Activated CD4-positive, alpha-beta T cell treated with anti-CD3 and anti-CD28 coated beads, Interleukin-2, amount 50 U/mL, for 24 hours (primary cell): ENCODE measurements around the gene LPP.

Experiments
- DNase-seq, 2 donors: peaks; one replicate each; pipeline ENCODE4 v3.0.0-alpha.2; 2020; ENCODE audit warnings: low read depth in 1 of 2, low spot score in 1 of 2

LPP gene

DNA sequence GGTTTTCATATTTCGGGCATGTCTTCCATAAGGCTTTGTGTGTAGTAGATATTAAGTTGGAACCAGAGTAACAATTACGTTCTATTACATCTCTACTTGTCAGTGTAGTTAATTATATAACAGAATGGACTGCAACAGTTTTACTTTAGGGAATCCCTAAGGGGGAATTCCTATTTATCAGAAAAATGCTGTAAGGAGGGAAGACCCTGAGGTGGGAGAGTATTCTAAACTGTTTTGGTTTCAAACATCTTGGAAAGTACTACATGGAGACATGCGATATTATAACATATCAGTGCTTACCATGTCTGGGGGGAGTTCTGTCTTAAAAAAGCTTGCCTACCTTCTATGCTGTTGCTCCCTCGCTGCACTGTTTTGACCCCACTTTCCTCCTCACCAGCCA lies 238.1 kb downstream of the LPP start:
- no peak for DNase-seq

DNA sequence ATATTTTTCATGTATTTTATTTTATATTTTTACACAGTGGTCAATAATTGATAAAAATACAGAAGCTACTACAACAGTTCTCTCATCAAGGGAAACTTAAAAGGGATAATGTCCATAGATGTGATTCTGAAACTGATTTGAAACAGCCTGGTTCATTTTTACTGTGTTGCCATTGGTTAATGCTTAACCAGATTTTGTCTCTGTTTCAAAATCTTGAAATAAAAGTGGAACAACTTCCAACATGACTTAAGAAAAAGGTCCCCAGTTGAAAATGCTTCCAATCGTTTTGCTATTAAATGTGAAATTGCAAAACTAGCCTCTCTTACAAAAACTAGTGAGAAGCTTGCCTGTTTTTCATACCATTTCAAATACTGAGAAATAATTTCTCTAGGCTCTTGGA lies 240.7 kb downstream of the LPP start:
- no peak for DNase-seq

DNA sequence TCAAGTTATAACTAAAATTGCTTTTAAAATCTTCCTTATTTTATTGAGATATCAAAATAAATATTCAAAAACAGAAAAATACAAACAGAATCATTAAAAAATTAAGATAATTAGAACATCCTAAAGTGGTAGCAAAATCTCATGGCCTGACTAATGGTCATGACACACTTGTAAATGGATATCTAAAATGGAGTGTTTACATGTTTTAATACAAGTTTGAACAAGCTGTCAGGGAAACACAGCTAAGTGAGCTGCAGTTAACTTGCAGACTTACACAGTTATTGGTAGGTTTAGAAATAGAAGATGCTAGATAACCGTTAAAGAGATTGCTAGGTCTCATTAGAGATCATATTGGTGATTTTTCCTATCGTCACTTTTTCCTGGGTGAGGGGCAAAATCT lies 242.3 kb downstream of the LPP start:
- DNase-seq: no peak

DNA sequence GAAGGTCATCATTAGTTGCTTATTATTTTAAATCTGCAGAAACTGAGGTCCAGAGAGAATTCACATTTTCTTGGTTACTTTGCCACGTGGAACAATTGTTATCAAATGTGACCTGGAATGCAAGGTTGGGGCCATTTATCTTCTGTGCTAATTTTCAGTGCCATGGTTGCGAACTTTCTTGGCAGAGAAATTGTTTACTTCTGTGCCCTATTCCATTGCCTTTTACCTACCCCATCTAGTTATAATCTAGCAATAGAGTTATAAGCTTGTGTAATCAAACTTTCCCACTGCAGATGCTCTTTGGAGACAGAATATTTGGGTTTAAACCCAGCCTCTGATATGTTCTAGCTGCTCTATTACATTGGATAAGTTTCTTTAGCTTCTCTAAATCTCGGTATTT lies 242.9 kb downstream of the LPP start:
- DNase-seq: no peak

DNA sequence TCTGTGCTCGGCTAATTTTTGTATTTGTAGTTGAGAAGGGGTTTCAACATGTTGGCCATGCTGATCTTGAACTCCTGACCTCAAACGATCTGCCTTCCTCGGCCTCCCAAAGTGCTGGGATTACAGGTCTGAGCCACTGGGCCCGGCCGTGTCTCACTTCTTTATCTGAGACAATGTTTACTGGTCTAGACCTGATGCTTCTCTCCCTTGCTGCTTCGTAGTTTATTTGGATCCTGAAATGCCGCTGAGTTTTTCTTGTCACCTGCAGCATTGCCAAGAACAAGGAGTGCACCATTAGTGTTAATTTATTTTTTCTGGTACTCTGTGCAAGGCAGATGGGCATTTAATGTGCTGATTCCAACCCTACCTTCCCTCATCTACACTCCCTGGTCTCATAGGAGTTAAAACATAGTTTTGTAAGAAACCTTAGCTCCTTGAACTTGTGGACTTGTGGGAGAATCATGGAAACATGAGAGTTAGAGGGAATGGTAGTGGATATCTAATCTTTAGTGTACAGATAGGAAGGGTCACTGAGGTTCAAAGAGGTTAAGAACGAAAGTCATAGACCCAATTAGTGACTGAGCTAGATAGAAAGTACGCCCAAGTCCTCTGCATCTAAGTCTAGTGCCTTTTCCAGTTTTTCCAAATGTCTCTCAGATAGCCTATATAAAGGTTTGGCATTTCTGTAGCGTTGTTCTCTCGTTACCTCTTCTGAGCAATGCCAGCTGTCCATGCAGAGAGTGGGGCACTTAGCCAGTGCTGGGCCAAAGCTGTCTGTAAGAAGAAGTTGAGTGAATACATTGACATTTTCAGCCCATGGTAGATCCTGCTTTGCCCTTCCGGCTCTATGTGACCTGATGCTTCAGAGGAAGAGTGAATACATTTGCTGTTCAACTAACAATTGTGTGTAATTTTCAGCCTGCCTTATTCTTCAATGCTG lies 244.1 kb downstream of the LPP start:
- DNase-seq: no peak

DNA sequence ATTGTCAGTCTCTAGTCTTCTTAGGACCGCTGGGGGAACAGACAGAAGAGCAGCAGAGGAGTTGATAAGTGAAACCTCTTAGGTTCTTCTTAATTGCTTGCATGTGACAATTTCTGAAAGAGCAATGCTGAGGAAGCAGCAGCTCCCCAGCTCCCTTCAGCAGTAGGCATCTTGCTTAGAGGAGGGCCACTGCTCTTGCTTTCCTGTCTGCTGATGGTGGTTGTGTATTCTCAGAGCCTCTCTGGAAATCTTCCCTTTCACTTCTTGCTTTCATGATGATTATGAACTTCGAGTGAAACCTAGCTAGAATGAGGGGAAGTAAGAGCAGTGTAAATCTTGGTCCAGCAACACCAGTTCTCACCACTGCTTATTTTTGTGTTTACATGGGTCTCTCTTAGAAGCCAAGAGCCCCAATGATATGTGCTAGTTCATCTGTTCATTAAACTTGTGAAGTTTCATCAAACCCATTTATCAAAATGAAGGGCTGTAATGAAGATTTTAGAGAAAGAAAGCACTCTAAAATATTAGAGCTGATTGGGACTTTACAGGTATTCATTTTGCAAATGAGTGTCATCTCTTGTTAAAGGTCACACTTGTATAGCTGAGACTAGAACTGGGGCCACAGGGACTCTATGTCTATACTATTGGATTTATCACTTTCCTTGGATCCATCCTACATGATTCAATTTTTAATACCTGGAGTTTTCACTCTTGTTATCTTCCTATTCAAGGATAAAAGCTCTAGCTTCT lies 246.7 kb downstream of the LPP start:
- DNase-seq: no peak

DNA sequence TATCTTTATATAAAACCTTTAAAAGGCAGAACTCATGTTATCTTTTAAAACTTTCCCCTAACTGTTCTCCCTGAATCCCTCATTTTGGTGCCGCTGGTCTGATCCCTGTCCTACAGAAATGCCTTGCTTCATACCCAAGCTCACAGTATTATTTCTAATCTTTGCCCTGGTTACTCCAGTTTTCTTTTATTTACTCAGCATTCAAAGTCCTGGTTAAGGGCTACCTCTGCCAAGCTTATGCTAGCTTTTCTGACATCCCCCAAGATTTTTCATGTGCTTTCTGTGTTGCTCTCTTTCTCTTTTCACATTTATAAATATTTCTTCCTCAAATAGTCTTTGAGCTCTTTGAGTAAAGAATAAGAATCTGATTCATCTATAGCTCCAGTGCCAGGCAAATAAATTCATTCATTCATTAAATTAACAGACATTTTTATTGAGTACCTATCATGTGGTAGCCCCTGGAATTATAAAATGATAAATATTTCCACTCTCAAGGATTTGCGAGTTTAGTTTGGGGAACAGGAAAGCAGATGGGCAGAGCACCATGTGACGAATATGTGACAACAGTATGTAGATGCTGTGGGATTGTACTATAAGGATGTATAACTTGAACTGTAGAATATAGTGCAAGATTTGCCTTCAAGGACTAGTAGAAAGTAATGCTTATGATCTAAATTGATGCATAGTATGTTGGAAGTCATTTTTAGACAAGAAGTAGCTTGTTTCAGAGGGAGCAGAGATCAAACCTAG lies 247.5 kb downstream of the LPP start:
- no peak for DNase-seq

DNA sequence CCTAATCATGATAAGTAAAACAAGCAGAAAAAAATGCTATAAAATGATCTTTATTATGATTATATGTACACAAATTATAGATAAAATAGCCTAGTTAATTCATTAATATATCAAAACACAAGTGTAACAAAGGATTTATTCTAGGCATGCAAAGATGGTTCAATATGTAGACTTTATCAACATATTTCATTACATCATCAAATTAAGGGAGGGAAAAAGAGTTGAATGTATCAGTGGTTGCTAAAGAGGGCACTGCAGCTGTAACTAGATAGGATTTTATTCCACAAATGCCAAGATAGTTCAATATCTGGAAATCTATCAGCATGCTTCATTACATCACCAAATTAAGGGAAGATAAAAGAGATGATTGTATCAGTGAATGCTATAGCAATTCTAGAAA lies 248.3 kb downstream of the LPP start:
- no peak for DNase-seq

DNA sequence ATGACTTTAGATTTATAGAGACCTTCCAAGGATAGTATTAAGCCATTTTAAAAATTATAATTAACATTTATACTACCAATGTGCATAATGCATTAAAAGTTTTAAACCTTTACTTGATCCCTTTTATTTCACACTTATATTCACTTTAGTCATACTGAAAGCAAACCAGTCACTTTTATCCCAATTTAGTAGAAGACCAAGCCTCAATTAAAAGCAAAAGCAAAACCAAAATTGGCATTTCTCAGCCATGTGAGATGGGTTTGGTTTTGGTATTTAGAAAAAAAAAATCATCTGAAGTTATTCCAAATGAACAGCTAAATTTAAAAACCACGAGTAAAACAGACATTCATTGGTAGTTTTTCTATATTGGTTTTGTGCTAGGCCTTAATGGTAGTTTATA lies 249.4 kb downstream of the LPP start:
- DNase-seq: no peak

DNA sequence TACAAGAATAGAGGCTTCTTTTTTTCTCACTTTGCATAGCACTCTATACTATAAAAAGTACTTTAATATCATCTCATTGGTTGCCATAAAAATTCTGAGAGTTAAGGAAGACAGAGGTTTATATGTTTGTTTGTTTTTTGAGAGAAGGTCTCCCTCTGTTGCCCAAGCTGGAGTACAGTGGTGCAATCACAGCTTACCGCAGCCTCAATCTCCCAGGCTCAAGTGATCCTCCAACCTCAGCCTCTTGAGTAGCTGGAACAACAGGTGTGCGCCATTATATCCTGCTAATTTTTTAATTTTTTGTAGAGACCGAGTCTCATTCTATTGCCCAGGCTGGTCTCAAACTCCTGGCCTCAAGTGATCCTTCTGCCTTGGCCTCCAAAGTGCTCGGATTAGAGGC lies 250.2 kb downstream of the LPP start:
- no peak for DNase-seq

DNA sequence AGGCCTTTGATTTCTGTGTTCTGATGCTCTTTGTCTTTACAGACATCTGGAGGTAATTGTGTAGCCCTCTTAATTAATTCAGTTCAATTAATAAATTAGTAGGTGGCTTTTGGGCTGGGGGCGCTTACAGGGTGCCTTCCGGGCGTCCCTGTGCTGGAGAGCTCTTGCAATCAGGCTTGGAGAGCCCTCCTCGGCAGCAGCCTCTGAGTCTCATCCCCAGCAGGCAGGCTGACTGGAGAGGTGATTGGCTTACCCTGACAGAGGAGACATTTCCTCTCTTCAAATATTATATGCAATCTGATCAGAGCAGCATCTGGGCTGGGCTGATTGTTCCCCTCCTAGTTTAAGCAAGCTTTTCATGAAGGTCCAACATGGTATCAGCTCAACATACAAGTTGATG lies 250.7 kb downstream of the LPP start:
- no peak for DNase-seq

DNA sequence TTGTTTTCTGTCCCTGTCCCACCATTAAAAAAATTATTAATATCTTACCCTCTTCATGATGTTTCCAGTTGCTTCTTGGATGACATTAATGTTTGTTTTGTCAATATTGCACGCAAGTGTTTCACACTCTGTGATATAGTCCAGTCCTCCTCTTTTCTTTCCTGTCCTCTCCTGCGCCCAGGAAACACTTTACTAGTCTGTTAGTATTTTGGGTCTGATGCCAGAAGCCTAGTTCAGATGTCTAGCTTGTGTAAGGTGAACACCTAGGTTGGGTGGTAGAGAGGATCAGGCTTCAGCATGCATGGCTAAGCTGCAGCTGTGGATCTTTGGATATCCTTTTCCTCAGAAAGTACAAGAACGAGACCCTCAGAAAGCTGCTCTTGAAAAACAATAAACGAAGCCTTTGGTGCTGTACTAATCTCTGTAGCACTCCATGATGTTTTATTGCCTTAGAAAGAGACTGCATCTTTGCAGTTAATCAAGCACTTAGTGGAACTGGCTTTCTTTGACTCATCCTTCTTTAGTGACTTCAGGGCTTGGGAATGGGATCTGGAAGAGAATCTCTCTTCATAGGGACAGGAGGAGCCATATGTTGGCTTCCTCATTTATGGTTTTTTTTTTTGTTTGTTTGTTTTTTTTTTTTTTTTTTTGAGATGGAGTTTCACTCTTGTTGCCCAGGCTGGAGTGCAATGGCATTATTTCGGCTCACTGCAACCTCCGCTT lies 253.4 kb downstream of the LPP start:
- DNase-seq: no peak

DNA sequence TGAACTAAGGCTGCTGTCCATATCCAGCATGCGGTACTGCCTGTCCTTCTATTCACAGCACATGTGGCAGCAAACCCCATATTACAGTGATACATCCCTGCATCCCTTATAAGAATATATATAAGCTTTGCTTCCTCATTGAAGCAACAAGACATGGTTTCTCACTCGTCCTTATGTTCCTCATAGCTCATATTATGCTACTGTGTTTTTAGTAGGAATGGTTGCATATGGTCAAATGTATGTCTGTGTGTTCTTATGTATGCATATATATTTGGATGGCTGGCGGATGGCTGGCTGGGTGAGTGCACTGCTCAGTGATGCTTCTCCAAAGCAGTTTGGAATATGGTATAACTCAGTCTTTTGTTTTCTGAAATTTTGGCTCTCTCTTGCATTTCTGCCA lies 254.9 kb downstream of the LPP start:
- no peak for DNase-seq

DNA sequence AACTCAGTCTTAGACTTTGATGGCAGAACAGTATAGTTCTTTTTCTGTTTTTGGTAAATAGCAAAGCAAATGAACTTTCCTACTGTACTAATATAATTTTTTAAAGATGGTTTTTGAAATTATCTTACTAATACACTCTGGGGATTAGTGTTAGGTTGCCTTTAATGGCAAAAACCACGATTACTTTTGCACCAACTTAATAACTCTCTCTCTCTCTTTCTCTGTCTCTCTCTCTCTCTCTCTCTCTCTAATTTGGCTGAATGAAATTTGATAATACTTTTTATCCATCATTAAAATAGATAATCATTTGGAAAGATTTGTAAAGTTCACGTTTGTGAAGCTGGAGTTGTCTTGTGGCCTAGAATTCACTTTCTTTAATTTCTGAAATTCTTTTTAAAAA lies 257.8 kb downstream of the LPP start:
- DNase-seq: no peak

DNA sequence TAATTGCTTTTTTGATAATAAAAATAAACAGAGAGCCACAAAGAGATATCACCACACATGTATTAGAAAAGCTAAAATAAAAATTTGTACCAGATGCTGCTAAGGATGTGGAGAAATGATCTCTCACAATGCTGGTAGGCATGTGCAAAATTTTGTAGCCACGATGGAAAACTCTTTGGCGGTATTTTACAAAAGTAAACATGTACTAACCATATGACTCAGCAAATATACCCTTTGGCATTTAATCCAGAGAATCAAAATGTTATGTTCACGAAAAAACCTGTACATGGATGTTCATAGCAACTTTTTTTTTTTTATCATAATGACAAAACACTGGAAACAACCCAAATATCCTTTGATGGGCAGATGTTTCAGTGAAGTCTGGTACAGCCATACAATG lies 261.2 kb downstream of the LPP start:
- no peak for DNase-seq

DNA sequence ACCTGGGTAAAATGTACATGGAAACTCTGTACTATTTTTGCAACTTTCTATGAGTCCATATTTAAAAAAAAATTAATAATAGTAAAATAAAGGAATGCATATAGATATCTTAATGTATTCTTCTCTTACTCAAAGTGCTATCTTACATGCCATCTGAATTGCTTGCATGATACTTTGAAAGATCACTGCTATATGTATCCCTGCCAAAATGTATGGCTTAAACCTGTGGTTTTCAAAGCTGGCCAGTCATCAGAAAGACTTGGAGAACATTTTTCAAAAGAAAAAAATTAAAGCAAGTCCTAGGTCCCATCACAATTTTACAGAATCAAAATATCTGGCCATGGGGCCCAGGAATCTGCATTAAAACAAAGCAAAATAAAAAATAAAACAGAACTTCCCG lies 262.1 kb downstream of the LPP start:
- no peak for DNase-seq

DNA sequence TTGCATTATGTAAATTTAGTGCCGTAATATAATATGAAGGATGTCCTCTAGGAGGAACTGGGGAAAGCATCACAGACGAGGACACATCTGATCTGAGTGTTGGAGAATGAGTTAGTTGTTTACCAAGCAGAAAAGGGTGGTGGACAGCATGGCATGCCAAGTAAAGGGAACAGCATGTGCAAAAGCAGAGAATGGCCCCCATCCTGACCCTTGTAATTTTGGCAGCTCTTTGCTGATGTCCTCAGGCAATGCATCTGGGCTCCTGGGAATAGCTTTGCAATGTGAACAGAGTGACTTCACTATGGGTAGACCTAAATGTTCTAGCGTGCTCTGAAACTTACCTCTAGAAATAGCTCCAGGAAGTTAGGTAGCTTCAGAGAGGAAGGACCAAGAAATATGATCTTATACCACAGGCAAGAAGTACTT lies 263.3 kb downstream of the LPP start:
- DNase-seq: no peak

DNA sequence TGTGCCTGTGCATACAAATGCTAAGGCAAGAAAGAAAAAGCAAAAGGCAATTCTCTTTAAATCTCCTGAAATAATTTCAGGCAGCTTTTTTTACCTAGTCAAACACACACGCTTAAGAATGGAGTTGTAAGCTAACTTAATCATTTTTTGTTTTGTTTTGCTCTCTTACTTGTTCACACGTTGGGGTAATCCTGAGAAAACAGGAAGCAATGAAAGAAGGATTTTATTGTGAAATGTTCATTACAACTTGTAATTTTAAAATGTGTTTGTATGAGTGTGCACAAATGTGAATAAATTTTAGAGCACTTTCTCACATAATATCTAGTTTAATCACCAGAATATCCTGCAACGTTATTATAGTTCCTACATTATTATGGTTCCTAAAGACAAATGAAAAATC lies 263.8 kb downstream of the LPP start:
- DNase-seq: no peak

DNA sequence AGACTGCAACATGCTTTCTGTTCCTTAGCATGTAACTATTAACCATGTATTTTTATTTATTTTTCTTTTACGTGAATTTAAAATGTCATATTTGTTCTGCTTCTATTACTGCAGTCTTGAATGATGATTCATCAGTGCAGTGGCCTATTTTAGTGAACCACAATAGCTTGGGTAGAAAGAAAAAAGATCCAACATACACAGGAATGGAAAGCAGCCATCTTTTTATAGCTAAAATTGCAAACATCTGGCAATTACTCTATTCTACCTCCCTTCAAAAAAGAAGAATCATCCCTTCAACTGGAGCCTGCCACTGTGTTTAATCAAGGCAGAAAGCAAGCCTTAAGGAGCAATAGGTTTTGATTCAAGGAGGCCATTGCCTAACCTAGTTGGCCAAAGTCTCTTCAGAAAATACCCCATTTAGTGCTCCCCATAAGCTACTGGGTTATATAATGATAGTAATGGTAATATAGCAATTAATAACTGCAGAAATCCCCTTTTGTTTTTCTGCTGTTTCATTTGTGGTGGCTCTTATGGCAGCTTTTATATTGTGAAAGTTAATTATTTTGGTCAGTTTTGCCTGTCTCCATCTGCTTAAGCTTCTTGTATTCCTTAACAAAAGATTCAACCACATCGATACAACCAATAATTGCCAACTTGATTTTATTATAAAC lies 267.3 kb downstream of the LPP start:
- no peak for DNase-seq

DNA sequence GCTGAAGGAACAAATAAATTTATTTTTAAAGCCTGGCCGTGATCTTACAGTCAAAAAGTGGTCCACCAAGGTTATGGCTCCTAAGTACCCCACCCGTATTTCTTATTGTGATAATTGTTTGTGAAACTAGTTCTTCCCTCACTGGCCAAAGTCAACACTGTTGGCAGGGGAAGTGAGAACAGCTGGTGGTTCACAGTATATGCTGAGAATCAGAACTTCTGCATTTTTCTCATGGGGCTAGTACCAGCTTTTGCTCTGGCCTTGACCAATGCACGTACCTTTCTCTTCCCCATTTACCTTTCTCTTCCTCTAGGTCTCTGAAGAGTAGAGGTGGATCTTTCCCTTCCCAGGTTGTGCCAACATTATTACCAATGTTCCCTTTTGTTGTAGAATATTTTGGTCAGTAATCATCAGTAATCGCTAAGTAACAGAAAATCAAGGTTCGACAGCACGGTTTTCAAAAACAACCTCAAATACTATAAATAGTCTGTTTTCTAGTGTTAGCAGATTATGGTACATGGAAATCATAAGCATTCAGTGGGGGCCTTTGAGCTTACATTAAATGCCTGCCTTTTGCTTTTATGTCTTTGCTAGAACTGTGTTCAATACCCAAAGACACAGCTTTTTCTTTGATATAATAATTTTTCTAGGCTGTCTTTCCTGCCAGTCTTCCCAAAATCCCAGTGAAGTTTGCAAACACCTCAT lies 268.0 kb downstream of the LPP start:
- DNase-seq: no peak
